SIG-M5 treated with dmso at 0.1 percent for 504 hours (cell line): ENCODE measurements around the gene PADI2.

Source experiments
- DNase-seq: peaks from one replicate; lab custom pipeline; 2025; ENCODE audit not compliant: unreplicated experiment; lab: John Stamatoyannopoulos, UW

The PADI2 gene

DNA sequence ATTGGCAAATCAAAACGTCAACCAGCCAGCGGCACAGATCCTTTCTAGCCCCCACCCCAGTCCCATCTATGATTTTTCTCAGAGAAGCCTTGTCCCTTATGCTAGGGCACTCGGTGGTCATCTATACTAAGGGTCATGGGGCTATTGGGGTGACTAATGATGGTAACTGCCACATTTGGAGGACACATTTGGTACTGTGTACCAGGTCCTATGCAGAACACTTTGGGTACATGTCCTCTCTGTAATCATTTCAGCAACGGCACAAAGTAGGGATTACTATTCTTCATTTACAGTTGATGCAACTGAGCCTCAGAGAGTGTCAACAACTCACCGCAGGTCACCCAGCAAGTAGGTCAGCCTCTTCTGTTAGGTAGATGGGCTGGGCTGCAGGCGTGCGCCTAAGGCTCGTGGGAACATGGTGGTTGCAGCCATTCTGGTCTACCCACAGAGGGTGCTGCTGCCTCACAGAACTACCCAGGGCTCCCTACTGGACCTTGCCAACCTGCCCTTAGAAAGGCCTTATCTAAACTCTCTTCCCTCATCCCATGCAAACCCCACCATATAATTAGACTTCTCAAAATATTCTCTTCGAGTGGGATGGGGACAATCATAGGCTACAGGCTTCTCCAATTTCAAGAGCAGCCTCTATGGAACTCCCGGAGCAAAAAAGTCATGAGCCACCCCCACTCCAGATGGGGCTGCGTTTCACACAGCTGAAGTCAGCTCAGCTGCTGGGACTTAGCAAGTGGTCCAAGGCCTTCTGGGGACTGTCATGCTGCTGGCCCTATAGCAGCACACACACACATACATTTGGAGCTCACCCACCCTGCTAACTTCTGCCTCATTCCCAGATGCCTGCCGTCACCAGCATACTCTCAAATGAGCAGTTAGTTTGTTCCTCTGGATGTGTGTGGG lies 59.6 kb downstream of the PADI2 start:
- DNase-seq, result peak; percentile 82

GRCh38 chr1:17056551-17056950 lies 62.7 kb downstream of the PADI2 start:
- DNase-seq, result no peak

DNA sequence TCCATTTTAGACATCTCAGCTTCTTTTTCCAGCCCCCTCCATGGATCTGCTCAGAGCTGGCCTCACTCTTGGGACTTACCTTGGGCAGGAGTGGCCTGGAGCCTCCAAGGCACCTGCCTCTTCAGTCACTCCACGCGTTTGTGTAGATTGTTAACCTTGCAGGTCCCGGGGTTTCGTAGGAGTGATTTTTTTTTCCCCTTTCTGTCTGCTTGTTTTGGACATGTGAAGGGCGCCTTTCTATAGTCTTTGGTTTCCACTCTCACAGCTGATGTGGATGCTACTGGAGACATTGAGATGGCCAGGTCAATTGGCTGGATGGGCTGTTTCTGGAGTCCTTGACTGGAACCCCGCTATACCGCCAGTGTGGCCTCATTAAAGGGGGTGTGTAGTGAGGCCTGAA lies 63.5 kb downstream of the PADI2 start:
- DNase-seq, result no peak

DNA sequence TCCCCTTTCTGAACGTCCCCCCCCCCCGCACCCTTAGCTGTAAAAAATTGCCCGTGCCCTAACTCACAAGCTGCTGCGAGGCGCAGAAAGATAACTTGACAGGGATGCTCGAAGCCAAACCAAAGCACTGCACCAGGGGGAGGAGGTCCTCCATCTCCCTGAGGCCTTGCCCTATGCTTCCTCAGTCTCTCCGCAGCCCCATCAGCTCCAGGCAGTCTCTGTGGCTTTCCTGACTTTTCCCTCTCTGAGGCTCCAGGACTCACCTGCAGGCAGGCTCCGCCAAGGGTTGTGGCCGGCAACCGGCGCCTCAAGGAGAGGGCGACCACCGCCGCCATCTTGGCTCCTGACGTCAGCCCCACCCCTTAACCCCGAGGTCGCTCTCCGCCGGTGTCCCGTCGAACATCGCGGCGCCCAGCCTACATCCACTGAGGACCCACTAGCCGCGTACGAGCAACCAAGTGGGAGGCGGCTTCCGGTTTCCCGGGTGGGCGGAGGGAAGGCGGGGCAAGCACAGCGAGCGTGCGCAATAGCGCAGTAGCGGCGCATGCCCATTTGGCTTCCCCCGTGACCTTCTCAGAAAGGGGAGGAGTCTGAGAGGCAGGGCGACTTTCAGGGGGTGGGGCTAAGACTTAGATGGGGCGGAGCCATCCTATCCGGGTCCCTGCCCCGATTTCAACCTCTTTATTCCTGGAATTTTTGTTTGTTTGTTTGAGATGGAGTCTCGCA lies 65.4 kb downstream of the PADI2 start, which contains the start of gene SDHB:
Gene SDHB, minus strand, starts transcription at position 348 of the 726 bp plus-strand sequence. Its CDS starts 13 bp downstream, at position 335.
- DNase-seq, result peak; percentile 89

DNA sequence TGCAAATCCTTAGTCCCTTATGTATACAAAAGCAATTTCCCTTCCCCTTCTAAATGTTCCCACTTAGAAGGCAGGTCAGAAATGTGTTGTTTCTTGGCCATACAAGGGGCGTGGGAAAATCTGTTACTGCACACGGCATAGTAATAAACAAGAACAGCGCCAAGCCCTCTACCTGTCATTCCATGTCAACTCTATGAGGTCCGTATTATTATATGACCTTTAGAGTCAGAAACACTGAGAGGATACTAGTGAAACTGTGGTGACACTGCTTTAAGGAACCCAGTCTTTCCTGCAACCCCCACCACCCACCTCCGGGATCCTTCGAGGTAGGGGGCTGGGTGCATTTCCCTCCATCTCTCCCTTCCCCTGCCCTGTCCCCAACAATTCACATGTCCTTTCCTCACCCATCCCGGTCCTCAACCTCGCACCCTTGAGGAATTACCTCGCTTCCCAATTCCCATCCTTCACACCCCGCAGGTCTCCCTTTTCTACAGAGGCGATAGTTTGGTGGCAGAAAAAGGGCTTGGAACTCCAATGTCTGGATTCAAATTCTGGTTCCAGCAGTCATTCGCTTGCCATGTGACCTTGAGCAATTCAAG lies 66.1 kb downstream of the PADI2 start:
- DNase-seq, result no peak

GRCh38 chr1:17052641-17053040 lies 66.6 kb downstream of the PADI2 start:
- peak; percentile 18 for DNase-seq

DNA sequence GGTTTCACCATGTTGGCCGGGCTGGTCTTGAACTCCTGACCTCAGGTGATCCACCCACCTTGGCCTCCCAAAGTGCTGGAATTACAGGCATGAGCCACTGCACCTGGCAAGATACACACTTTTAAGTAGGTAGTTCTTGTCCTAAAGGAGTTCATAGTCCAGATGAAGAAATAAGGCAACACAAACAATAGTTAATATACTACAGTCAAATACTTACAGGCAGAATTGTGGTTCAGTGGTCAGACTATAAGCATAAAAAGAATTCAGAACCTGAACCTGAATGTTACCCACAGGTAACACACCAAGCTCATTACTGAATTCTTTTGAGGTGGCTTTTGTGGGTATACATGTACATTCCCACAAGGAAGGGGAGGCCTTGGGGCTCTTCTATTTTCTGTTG lies 67.2 kb downstream of the PADI2 start:
- DNase-seq, result no peak

DNA sequence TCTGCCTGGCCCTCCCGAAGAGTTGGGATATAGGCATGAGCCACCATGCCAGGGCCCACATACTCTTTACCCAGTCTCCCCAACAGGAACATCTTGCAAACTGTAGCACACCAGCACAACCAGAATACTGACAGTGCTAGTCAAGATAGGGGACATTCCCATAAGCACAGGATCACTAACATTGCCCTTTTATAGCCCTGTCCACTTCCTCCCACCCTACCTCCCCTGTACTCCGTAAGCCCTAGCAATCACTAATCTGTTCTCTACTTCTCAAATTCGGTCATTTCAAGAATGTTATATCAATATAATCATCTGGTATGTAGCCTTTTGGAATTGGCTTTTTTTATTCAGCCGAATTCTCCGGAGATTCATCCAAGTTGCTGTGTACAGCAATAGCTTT lies 71.3 kb downstream of the PADI2 start:
- no peak for DNase-seq

- no peak for DNase-seq
These were observed 73.0 kb downstream of the PADI2 start for GRCh38 chr1:17046334-17046657.

GRCh38 chr1:17045634-17046333 lies 73.5 kb downstream of the PADI2 start:
- peak; percentile 39 for DNase-seq

- no peak for DNase-seq
These were observed 74.1 kb downstream of the PADI2 start for GRCh38 chr1:17045150-17045549.

GRCh38 chr1:17043676-17044075 lies 75.6 kb downstream of the PADI2 start:
- no peak for DNase-seq

DNA sequence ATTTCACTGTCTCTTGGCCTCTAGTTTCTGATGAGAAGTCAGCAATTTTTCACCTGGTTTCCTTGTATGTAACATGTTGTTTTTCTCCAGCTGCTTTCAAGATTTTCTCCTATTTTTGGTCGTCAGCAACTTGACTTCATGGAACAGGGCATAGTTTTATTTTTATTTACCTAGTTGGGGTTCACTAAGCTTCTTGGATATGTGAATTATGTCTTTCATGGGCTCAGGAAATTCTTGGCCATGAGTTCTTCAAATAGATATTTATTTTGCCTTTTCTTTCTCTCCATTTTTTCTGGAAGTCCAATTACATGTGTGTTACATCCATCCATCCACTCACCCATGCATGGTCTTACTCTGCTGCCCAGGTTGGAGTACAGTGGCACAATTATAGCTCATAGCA lies 79.1 kb downstream of the PADI2 start:
- DNase-seq, result no peak

GRCh38 chr1:17039522-17039921 lies 79.7 kb downstream of the PADI2 start:
- DNase-seq, result no peak

DNA sequence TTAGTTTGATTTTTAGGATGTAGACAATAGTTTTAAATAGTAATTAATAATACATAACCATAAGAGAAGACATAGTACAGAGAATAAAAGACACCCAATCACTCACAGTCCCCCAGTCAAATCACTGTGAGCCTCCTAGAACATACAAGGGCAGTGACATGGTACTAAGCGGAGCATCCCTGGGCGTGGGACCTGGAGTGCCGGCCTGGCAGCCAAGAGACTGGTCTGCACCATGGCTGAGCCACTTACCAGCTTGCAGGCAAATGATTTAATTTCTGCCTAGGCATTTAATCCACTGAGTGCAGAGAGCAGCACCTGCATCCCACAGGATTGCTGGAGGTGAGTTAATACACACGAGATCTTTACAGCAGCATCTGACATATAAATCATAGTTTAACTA lies 85.8 kb downstream of the PADI2 start:
- DNase-seq, result no peak

DNA sequence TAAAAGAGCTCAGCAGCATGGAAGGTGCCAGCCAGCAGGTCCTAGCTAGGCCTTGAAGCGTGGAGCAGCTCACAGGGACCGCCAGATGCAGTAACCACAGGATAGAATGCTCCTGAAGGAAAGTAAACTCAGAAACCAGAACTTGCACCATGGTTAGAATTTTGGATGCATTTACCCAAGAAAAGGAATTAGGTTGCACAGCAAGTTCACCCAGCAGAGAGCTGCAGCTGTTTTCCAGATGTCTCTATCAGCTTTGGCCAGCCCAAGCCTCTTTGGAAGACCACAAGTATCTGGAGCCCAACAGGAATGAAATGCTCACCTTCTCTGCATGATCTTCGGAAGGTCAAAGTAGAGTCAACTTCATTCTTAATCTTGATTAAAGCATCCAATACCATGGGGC lies 86.5 kb downstream of the PADI2 start:
- DNase-seq, result no peak

GRCh38 chr1:17031436-17031835 lies 87.8 kb downstream of the PADI2 start:
- DNase-seq, result no peak

DNA sequence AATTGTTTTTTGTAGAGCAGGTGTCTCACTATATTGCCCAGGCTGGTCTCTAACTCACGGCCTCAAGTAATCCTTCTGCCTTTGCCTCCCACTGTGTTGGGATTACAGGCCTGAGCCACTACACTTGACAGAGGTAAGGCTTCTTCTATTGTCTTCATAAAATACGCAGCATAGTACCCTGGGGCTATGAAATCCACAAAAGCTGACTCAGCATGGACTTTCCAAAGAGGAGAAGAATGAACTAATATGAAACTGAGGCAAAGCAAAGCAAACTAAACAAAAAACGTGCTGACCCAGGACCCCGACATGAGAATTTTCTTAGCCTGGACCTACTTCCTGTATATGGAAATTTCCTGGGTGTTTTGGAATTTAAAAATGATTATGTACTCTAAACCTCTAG lies 89.0 kb downstream of the PADI2 start:
- DNase-seq, result no peak

DNA sequence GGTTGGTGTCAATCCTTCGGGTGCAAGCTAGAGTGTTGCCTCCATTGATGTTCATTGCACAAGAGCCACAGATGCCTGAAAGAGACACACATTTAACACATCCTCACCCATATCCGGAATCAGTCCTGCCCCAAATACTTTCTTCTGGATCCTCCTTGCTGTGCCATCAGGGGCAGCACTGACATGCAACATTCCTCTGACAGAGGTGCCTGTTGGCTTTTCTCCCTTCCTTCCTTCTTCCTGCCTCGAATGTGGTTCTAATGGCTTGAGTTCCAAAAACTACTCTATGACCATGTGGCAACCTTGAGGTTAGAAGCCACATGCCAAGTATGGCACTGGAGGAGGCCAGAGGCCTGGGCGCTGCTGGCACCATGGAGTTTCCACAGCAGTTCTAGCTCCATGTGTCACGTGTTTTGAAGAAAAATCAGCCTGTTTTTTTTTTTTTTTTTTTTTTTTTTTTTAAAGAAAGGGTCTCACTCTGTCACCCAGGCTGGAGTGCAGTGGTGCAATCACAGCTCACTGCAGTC lies 90.5 kb downstream of the PADI2 start:
- DNase-seq, result no peak

DNA sequence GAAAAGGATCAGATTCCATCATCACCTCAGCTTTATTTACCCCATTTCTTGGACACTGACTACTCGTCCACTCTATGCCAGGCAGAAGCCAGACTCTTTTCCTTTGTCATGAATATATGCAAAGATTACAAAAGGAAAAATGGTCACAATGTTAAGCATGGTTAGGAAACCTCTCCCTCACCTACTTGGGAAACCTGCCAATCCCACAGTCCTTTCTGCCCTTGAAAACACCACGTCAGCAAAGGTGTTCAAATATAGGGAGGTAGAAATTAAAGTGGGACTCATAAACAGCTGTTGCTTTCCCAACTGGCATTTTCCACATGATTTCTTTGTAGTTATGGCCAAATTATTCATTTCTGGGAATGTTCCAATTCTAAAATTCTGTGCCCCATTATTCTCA lies 91.4 kb downstream of the PADI2 start:
- no peak for DNase-seq

- no peak for DNase-seq
These were observed 91.8 kb downstream of the PADI2 start for GRCh38 chr1:17027403-17027802.
